GM18508 (cell line): ENCODE measurements around the gene THOP1.

Experiments used
- ATAC-seq: cut with Tn5 transposase; IDR thresholded peaks from one replicate; pipeline ENCODE4 v1.9.1; 2021; ENCODE audit warnings: moderate number of reproducible peaks; ENCODE audit not compliant: insufficient read depth, unreplicated experiment

The THOP1 gene

GRCh38 chr19:2785244-2785997 is at the start of gene THOP1:
Gene THOP1 (plus strand): TSS chr19:2785503. CDS start chr19:2785663, 160 bp downstream.
- ATAC-seq, result no peak

GRCh38 chr19:2736550-2737190 is 48.6 kb upstream of the THOP1 start:
- no peak for ATAC-seq

- peak; percentile 61 for ATAC-seq
Measured at GRCh38 chr19:2739602-2740313, 45.5 kb upstream of the THOP1 start, which contains the start of gene SLC39A3. Gene SLC39A3 (minus strand): TSS chr19:2740017. CDS start chr19:2737257, 2,760 bp downstream.

GRCh38 chr19:2740314-2740656 is 45.0 kb upstream of the THOP1 start:
- ATAC-seq, result no peak

GRCh38 chr19:2743099-2743498 is 42.2 kb upstream of the THOP1 start:
- no peak for ATAC-seq

GRCh38 chr19:2744113-2744512 is 41.2 kb upstream of the THOP1 start:
- no peak for ATAC-seq

- no peak for ATAC-seq
Measured at GRCh38 chr19:2747349-2747748, 38.0 kb upstream of the THOP1 start.

- no peak for ATAC-seq
Measured at GRCh38 chr19:2750808-2751437, 34.4 kb upstream of the THOP1 start.

- ATAC-seq, result no peak
Measured at GRCh38 chr19:2751438-2751830, 33.9 kb upstream of the THOP1 start.

GRCh38 chr19:2754659-2755447 is 30.4 kb upstream of the THOP1 start:
- no peak for ATAC-seq

- no peak for ATAC-seq
Measured at GRCh38 chr19:2755448-2755705, 29.9 kb upstream of the THOP1 start.

- ATAC-seq, result no peak
Measured at GRCh38 chr19:2755811-2756210, 29.5 kb upstream of the THOP1 start.

GRCh38 chr19:2756477-2756876 is 28.8 kb upstream of the THOP1 start:
- no peak for ATAC-seq

GRCh38 chr19:2756921-2757881 is 28.1 kb upstream of the THOP1 start:
- ATAC-seq, result no peak

- no peak for ATAC-seq
Measured at GRCh38 chr19:2758601-2759313, 26.5 kb upstream of the THOP1 start.

GRCh38 chr19:2759362-2759761 is 25.9 kb upstream of the THOP1 start:
- no peak for ATAC-seq

GRCh38 chr19:2759965-2760364 is 25.3 kb upstream of the THOP1 start:
- ATAC-seq, result no peak

- ATAC-seq, result no peak
Measured at GRCh38 chr19:2761309-2761677, 24.0 kb upstream of the THOP1 start.
